H54 (cell line): ENCODE results near the gene WSCD1.

Experiments used
- DNase-seq: peaks from one replicate; pipeline ENCODE4 v3.0.0; 2011; ENCODE audit warnings: low spot score, mixed read lengths; ENCODE audit not compliant: insufficient read length
- FAIRE-seq: peaks from 3 replicates; lab custom pipeline; 2011; peaks lifted over from hg19 to GRCh38; lab: Jason Lieb, UNC
- POLR2A ChIP-seq: IDR thresholded peaks from 2 replicates; pipeline ENCODE4 v1.6.1; 2011; ENCODE audit warnings: low read depth, mild to moderate bottlenecking, low read length

WSCD1 gene

GRCh38 chr17:6110088-6110487 lies 39.9 kb downstream of the WSCD1 start:
- DNase-seq (no peak), FAIRE-seq (no peak)
- no peak for TF ChIP-seq POLR2A

DNA sequence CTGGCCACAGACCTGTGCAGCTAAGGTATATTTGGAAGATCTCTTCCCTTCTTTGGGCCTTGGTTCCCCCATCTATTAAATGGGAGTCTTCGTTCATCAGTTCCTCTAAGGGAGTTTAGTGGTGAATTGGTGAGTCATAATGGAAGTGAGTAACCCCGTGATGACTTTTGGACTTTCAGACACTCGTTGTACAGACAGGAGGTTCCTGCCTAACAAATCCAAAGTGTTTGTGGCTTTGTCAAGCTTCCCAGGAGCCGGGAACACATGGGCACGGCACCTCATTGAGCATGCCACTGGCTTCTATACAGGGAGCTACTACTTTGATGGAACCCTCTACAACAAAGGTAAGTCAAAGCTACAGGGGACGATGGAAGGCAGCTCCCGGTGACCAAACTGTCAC lies 40.4 kb downstream of the WSCD1 start:
- no peak for FAIRE-seq
- no peak for DNase-seq
- no peak for TF ChIP-seq POLR2A

DNA sequence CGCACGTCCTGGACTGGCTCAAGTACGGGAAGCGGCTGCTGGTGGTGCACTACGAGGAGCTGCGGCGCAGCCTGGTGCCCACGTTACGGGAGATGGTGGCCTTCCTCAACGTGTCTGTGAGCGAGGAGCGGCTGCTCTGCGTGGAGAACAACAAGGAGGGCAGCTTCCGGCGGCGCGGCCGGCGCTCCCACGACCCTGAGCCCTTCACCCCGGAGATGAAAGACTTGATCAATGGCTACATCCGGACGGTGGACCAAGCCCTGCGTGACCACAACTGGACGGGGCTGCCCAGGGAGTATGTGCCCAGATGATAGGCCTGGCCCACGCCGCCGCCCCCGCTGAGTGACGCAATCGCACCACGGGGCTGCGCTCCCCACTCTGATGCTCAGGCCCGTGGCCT lies 50.2 kb downstream of the WSCD1 start:
- FAIRE-seq: no peak
- no peak for DNase-seq
- no peak for TF ChIP-seq POLR2A

GRCh38 chr17:6124856-6125255 lies 54.7 kb downstream of the WSCD1 start:
- no peak for TF ChIP-seq POLR2A
- FAIRE-seq (no peak), DNase-seq (no peak)

DNA sequence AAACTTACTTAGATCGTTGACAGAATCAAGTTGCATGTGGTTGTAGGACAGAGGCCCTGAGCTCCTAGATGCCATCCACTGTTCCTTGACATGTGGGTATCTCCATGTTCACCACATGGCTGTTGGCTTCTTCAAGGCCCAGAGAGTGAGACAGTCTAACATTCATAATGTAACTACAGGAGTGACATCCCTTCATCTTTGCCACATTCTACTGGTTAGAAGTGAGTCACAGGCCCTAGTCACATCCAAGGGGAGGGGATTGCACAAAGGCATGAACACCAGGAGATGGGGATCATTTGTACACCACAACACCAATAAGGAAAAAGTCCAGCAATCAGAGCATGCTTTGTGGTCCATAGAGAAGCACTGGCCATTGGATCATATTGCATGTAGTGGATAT lies 56.6 kb downstream of the WSCD1 start:
- no peak for TF ChIP-seq POLR2A
- no peak for FAIRE-seq
- no peak for DNase-seq

- no peak for TF ChIP-seq POLR2A
- DNase-seq (no peak), FAIRE-seq (no peak)
These were observed 64.5 kb downstream of the WSCD1 start for GRCh38 chr17:6134721-6135120.

GRCh38 chr17:6135236-6135635 lies 65.1 kb downstream of the WSCD1 start:
- no peak for FAIRE-seq
- TF ChIP-seq POLR2A: no peak
- no peak for DNase-seq

- FAIRE-seq (no peak), DNase-seq (no peak)
- TF ChIP-seq POLR2A: no peak
These were observed 65.8 kb downstream of the WSCD1 start for GRCh38 chr17:6135996-6136395.

- no peak for DNase-seq
These were observed 67.7 kb downstream of the WSCD1 start for GRCh38 chr17:6137716-6138502.

DNA sequence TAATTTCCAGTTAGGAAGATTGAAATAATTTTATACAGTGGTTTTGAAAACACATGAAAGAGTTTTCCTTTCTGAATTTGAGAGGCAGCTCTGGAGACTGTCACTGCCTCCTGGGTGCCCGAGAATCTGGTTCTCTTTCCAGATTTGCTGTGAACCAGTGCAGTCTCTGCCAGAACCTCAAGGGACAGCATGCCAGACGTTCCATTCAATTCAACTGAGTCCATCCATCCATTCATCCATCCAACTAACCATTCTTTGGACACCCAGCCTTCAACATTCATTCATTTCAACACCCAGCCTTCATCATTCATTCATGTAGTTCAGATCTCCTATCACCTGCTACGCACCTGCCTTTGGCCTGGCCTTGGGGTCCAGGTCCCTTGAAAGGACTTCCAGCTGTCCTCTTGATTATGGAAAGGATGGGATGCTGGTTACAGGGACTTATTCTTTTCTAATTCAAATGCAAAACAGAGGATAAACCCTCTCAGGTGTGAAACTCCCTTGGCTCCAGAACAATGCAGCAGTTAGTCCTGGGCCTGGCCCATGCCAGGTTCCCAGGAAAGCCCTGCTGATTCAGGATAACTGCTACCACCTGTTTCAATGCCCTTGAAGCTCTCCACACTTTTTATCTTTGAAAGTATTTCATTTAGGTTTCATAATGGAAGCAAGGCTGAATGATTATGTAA lies 68.7 kb downstream of the WSCD1 start:
- TF ChIP-seq POLR2A: no peak
- FAIRE-seq (no peak), DNase-seq (no peak)

More at GRCh38 chr17:6137716-6138502, 67.7 kb downstream of the WSCD1 start:
- no peak for FAIRE-seq
- TF ChIP-seq POLR2A: no peak

DNA sequence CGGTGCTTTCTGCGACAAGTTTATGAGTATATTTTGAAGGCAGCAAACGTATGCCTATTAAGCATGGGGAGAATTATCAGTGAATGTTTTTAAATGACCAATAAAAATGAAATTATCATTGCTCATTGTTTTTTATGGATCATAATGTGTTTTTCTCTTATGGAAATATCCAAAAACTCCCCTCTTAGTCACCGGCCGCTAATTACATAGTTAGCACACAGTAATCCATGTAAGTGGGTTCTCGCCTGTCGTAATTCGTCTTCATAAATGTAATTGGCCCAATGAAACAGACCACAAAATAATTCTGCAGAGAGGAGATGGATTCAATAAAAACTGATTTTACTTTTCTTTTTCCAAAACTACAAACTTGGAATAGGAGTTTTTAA lies 69.3 kb downstream of the WSCD1 start:
- DNase-seq (no peak), FAIRE-seq (no peak)
- no peak for TF ChIP-seq POLR2A

GRCh38 chr17:6140188-6140587 lies 70.0 kb downstream of the WSCD1 start:
- no peak for DNase-seq
- no peak for TF ChIP-seq POLR2A
- no peak for FAIRE-seq

- DNase-seq (no peak), FAIRE-seq (no peak)
- TF ChIP-seq POLR2A: no peak
These were observed 70.7 kb downstream of the WSCD1 start for GRCh38 chr17:6140728-6141330.

GRCh38 chr17:6142701-6143100 lies 72.5 kb downstream of the WSCD1 start:
- TF ChIP-seq POLR2A: no peak
- DNase-seq (no peak), FAIRE-seq (no peak)
